GM21576 (cell line): Measurements from ENCODE around the gene EEF1AKMT1.

Experiments
- ATAC-seq: cut with Tn5 transposase; IDR thresholded peaks from one replicate; pipeline ENCODE4 v1.9.1; 2021; ENCODE audit warnings: mild to moderate bottlenecking, moderate library complexity; ENCODE audit not compliant: unreplicated experiment

EEF1AKMT1 gene

DNA sequence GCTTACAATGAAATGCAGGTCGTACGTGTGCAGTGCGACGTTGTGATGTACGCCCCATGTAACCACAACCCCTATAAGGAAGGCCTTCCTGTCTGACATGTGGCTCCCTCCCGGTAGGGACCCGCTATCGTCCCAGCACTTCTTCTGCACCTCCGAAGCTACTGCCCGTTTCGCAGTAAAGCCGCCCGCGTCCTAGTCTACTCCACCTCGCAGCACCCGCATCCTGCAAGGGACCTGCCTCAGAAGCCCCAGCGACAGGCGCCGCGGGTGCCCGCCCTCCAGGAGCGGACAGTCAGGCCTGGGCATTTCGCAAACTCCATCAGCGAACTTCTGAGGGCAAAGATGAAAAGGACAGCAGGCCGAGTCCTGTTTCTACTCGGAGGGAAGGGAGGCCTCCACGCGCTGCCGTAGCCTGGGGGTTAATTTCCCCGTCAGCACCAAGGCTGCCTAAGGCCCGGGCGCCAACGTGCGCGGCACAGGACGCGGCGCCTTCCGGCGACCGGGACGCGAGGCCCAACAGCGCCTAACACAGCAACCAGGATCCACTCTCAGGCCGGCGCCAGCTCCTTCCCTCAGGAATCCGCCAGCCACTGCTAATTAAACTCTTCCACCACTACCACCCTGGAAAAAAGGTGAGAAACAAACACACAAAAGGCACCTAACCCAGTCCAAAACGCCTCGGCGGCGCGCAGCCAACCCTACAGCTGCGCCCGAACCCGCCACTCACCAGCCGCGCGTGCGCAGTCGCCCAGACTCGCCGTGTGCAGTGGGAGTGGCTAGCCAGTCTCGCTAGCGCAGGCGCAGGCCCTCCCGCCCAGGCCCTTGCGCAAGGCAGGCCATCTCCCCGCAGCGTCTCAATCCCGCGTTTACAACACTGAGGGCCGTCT lies at the start of gene EEF1AKMT1:
EEF1AKMT1 (minus strand) TSS at position 768 of the 887 bp plus-strand sequence. CDS start 16,363 bp downstream, outside the sequence.
- peak; percentile 78 for ATAC-seq

GRCh38 chr13:20823071-20823470 lies 49.3 kb upstream of the EEF1AKMT1 start:
- no peak for ATAC-seq

GRCh38 chr13:20822406-20822805 lies 48.6 kb upstream of the EEF1AKMT1 start:
- no peak for ATAC-seq

GRCh38 chr13:20819715-20820114 lies 46.0 kb upstream of the EEF1AKMT1 start:
- no peak for ATAC-seq

DNA sequence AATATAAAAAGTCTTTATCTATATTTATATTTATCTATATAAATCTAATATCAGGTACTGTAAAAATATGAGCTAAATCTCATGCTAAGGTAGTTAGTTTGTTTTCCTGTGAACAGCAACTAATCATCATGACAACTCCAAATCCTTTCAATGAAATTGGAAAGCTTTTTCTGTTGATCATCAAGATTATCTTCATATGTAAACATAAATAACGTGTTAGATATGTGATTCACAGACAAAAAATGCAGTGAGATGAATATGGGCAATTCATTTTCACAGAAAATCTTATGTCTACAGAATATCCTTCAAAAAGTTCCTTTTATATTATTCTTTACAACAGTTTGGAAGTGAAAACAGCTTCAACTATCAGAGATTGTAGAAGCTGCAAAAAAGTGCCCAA lies 41.7 kb upstream of the EEF1AKMT1 start:
- ATAC-seq, result no peak

GRCh38 chr13:20814224-20814910 lies 40.6 kb upstream of the EEF1AKMT1 start:
- no peak for ATAC-seq

DNA sequence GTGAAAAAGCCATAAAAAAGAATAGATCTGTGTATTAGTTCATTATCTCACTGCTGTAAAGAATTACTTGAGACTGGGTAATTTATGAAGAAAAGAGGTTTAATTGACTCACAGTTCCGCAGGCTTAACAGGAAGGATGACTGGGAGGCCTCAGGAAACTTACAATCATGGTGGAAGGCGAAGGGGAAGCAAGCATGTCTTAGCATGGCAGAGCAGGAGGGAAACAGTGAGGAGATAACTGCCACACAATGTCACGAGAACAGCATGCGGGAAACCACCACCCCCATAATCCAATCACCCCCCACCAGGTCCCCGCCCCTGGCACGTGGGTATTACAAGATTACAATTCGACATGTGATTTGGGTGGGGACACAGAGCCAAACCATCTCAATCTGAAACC lies 39.1 kb upstream of the EEF1AKMT1 start:
- no peak for ATAC-seq

GRCh38 chr13:20810808-20811207 lies 37.0 kb upstream of the EEF1AKMT1 start:
- ATAC-seq, result no peak

GRCh38 chr13:20808874-20809273 lies 35.1 kb upstream of the EEF1AKMT1 start:
- ATAC-seq, result no peak

DNA sequence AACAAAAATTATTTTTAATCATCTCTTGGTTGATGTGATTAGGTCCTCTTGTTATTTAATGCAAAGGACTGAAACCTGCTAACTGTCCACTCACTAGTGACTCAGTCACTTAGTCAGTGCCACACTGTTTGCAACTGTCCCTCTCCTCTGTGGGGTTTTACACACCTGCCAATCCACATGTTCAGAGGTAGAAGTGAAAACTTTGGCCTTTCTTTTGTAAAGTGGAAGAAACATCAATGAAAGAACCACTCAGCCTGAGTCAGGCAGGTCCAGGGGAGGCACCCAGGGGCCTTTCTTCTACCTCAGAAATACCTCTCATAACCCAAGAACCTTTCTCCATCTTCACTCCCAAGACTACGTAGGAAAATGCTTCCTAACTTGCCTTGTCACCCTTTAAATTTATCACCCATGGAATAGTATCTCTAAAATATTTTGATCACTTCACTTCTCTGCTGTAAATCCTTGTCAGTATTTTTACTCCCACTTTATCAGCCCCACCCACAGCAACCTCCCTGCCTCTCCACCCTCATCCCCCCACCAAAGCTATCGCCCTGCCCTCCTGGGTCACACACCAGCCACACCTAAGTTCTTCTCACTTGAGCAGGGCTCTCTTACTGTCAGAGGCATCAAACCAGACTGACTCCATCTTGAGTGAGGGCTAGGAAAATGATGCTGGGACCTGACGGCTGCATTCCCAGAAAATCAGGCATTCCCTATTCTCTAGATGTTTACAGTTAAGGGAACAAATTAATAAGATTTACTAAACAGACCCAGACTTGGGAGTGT lies 29.6 kb upstream of the EEF1AKMT1 start:
- ATAC-seq, result no peak

DNA sequence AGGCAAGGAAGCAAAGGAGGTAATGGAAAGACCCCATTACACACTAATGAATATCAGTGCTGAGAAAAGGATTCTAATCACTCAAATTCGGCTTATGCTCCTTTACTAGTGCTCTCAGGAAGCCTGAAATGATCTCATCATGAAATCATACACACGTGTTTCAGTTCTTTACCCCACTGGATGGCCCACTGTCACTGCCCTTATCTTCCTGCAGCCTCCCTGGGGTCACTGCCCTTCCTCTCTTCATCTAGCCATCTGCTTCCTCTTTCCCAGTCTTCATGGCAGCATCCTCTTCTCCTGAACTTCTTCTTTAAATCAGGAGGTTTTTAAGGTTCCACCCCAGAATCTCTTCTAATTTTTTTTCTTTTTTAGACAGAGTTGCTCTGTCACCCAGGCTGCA lies 27.9 kb upstream of the EEF1AKMT1 start:
- no peak for ATAC-seq

DNA sequence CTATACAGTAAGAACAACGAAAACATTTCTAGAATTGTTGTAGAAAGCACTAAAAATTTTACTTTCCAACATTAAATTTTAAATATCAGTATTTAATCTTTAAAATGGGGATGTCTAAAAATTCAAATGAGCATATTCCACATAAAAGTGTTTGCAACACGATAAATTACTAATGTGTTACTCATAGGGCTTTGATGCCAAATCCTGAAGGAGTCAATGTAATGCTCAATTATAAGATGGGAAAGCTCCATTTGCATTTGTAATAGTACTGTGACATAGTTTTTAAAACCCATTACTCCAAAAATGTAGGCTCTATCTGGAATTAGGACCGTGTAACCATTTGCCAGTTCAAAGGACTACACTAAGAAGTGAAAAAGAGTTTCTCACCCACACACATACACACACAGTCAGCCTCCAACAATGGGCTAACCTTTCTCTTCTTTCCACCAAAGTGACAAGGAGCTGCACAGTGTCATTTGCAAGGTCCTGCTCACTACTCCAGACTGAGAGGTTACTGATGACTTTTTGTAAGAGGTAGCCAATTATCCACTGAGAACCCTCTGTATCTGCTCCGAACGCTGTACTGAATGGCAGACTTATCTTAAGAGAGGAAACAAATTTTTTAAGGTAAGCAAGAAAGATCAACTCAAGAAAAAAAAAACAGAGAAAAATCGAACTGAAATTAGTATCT lies 26.1 kb upstream of the EEF1AKMT1 start:
- no peak for ATAC-seq

DNA sequence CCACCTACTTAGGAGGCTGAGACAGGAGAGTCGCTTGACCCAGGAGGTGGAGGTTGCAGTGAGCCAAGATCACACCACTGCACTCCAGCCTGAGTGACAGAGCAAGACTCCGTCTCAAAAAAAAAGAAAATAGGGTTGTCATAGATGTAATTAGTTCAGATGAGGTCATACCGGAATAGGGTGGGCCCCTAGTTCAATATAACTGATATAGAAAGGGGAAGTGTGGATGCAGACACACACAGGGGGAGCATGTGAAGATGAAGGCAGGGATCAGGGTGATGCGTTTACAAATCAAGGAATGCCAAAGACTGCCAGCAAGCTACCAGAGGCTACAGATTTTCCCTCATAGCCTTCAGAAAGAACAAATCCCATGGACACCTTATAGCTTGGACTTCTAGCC lies 24.3 kb upstream of the EEF1AKMT1 start:
- no peak for ATAC-seq

- ATAC-seq, result no peak
Observed at GRCh38 chr13:20796791-20797508, 23.2 kb upstream of the EEF1AKMT1 start.

DNA sequence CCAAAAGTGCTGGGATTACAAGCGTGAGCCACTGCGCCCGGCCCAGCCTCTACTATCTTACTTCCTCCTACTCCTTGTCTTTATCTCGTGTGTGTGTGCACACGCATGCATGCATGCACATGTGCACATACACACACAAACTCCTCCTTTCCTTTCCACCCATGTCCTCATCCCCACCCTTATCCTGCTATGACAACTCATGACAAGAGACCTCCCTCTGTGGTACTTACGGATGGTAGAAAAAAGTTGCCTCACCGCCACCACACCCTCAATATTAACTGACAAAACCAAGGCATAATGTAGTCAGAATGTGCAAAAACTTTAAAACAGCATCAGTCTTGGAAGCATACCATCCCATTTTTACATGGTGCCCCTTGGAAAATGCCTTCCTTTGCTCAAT lies 15.9 kb upstream of the EEF1AKMT1 start:
- ATAC-seq, result no peak

DNA sequence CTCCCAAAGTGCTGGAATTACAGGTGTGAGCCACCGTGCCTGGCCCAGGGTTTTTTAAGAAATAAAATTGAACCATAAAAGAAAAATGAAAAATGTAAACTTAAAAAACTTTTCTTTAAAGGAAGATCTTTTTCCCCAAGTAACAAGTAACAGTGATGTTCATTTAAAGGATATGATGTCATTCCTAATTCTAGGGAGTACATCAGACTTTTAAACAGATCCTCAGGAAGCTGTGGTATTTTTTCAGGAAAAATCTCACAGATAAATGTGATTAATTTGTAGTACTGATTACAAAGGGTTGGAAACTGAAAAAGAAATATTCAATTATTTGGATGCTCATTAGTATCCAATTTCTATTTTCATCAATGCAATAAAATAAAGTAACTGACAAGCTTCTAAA lies 14.6 kb upstream of the EEF1AKMT1 start:
- no peak for ATAC-seq

- ATAC-seq, result no peak
Observed at GRCh38 chr13:20787180-20787579, 13.4 kb upstream of the EEF1AKMT1 start.

- peak; percentile 95 for ATAC-seq
Observed at GRCh38 chr13:20782116-20782708, 8.5 kb upstream of the EEF1AKMT1 start.

- no peak for ATAC-seq
Observed at GRCh38 chr13:20780317-20780716, 6.6 kb upstream of the EEF1AKMT1 start.

- no peak for ATAC-seq
Observed at GRCh38 chr13:20779405-20779804, 5.6 kb upstream of the EEF1AKMT1 start.
